Measurements from ENCODE around the gene LMF1.

GRCh38 chr16:921321-921905, 49.4 kb downstream of the LMF1 start:
- no peak for TF ChIP-seq CTCF (IDR thresholded peaks at IDR 0.05; ENCODE audit: insufficient read depth, low read length, poor library complexity, severe bottlenecking)
- TF ChIP-seq EZH2phosphoT487 (conservative IDR thresholded peaks at IDR 0.05; ENCODE audit: low read length) = no peak

Measured in SU-DHL-6 (cell line).